HG03460 (cell line): ENCODE data around the gene IGSF9B.

Experiments
- ATAC-seq: cut with Tn5 transposase; IDR thresholded peaks from one replicate; pipeline ENCODE4 v1.9.1; 2021; ENCODE audit not compliant: unreplicated experiment

Gene IGSF9B

DNA sequence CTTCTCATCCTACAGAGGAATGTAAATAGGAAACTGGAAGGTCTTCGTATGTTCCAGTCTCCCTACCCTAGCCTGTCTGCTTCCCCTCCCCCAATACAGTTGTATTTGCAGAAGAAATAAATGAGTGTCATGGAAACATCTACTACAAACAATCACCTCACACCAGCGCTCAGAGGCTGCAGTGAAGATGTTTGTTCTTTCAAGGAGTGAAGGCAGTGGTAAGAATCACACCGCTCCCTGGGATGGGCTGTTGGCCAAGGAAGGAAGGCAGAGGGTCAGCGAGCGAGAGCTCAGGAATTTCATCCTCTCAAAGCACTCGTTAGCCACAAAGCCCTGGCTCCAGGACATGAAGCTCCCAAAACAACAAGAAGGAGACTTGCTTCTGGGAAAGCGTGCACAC lies 1.1 kb upstream of the IGSF9B start:
- no peak for ATAC-seq

DNA sequence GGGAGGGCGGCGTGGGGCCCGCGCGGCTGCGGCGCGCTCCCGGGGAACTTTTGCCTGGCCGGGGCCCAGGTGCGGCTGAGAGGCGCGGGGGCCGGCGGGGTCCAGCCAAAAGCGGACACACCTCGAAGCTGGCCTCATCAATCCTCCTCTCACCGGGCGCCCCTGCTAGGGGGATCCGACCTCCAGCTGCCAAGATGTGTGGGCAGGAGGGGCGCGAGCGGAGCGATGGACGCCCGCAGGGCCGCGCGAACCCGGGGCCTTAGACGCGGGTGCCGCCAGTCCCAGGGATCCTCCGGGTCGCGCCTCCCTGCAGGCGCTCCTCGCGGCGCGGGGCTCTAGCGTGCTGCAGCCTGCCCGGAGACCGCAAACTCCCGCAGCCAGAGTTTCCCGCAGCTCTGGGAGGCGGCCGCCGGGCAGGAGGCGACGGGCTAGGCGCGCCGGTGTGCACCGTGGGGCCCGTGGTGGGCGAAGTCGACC lies 785 bp downstream of the IGSF9B start:
- ATAC-seq, result no peak

DNA sequence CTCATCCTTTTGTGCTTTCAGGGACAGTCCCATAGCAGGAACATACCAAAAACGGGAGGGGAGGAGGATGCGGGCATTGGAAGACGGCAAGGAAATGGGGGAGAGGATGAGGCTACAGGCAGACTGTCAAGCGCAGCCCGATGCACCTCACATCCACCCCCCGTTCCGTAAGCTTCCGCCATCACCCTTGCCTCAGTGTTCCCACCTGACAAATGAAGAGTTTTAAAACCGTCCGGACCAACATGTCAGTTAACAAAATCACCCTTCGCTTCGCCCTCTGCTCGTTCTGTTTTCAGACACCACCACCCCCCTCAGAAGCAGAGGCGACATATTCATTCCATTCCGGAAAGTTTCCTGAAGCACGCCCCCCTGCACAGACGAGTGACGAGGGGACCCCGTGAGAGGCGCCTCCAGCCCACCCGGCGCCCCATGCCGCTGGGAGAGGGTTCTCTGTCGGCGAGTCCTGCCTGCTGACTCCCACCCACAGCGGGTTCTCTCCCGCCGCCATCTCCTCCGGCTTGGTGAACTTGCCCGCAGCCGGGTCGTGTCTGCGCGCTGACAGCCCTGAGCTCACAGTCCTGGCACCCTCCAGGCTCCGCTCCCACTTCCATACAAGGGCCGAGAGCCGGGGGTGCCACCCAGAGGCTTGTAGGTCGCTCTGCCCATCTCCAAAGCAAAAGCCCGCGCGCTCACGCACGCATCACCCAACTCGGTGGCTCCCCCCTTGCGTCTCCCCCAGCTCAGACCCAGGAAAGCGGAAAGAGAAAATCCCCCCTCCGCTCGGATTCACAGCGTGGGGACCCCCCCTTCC lies 1.5 kb downstream of the IGSF9B start:
- no peak for ATAC-seq

DNA sequence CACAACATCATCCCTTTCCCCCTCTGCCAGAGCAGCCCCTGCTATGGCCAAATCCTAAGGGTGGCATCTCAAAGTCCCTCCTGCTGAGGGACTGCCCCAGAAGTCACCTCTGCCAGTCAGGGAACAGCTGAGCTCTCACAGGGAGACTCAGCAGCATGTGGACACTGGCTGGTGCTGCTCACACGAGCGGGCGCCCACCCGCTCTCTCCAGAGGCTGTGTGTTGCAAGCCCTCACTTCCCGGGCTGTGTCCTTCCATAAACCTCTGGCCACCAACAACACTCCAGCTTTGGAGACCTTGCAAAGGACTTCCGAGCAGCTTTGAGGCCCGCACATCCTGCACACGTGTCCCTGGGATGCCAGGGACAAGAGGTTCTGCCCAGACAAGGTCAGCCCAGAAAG lies 2.8 kb downstream of the IGSF9B start:
- ATAC-seq, result no peak

DNA sequence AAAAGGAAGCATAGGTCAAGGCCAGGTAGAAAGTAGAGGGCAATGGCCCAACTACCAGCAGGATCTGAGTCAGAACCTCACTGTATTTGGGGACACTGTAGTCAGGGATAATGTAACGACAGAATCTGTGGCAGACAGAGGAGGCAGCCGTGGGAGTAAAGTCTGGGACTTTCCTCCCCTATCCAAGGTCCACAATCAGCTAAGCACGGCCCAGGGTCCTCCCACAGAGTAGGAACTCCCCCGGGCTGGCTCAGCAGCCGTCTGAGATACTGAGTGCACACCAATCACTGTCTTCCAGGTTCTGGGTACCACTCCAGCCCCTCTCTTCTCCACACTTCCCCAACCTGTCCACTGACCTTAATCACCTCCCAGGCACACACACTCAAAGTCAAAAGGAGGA lies 3.2 kb downstream of the IGSF9B start:
- no peak for ATAC-seq

DNA sequence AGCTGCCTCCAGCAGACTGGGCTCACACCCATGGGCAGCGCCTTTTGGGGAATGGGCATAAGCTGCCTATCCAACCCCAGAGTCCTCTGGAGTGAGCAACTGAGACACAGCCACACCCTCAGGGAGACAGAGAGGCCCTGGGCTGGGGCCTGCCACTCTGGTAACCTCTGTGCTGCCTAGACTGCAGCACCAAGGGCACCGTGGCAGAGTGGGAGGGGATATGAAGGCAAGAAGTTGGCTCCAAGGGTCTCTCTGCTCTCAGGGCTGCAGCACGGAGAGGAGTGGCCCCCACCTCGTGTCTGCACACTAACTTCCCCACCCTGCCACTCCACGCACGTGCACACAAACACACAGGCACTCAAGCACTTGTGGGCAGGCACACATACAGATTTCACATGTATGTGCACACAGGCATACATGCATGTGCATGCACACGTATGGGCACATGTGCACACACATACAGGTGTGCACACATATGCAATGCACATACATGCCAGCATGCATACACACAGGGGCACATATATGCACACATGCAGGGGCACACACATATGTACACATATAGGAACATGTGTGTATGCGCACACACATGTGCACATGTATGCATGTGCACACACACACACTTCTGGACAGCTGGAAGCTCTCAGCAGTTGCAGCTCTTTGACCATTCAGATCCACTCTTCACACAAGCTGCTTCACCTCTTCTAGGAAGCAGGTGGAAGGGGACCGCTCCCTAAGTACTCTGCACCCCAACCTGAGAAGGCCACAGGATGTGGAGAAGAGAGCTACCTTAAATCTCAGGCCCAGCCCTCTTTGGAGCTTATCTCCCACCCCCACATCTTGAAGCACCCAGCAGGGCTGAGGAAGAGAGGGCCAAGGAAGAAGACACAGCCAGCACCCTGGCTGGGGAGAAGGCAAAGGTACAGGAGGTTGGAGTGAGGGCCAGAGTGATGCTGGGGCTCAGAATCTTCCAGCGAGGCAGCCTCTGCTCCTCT lies 4.3 kb downstream of the IGSF9B start:
- no peak for ATAC-seq

DNA sequence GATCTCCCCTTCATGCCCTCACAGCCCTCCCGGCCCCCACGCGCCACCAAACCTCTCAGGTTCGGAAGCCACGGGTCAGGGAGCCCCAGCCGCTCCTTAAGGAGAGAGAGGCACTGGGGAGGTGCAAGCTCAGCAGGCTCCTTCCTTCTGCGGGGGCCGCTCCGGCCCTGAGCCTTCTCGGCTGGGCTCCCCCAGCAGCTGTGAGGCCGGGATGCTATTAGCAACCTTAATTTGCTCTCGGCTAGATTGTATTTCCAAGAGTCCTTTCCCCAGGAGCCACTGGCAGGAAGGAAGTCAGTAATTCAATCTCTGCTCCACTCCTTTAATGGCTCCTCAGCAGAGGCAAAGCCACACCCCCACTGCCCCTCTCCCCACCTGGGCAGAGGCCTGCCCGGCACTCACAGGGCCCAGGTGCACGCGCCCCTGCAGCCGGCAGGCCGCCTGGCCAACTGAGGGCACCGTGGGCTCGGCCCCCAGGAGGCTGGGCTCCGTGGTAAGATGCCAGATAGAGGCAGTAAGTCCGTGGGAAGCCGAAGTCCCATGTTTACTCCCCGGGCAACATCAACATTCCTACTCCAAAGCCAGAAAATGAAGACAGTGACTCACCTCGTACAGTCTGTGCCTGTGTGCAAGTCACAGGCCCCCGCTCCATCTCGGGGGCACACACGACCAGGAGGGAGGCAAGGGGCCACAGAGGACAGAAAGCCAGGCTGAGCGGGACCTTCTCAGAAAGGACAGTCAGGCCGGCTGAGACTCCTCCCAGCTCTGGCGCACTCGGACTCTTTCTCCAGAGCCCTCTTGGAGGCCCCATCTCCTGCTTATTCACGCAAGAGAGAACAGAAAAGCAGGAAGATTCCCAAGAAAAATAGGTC lies 5.2 kb downstream of the IGSF9B start:
- no peak for ATAC-seq

DNA sequence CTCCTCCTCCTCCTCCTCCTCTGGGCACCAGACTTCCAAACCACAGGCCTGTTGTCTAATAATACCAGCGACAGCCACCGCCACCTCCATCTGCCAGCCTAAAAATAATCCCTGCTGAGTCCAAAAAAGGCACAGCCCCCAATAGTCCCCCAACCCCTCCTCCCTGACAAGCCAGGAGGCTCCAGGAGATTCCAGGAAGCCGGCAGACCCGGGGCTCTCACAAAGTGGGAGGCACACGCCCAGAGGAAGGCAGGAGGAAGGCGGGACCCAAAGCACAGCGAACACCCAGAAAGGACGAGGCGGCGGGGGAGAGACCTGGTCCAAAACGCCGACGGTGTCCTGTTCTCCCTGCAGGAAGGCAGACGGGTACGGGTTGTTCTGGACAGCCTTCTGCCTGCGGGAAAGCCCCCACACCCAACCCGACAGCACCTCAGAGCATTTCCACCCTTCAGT lies 5.9 kb downstream of the IGSF9B start:
- no peak for ATAC-seq

DNA sequence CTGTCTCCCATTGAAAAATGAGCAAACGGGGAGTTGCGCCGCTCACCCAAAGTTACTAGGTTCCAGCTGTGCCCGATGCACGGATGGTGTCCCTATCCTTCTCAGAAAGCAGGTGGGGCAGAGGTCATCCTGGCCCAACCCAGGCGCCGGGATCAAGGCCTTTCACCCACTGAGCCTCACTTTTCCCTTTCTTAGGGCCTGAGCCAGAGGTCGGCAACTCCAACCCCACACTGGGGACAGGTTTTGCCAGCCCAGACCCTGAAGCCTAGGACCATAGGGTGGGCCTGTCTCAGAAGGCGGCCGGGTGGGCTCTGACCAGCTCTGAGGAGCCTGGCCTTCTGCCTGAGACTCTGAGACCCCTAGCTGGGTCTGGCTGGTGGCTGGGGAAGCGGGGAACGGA lies 6.3 kb downstream of the IGSF9B start:
- no peak for ATAC-seq

DNA sequence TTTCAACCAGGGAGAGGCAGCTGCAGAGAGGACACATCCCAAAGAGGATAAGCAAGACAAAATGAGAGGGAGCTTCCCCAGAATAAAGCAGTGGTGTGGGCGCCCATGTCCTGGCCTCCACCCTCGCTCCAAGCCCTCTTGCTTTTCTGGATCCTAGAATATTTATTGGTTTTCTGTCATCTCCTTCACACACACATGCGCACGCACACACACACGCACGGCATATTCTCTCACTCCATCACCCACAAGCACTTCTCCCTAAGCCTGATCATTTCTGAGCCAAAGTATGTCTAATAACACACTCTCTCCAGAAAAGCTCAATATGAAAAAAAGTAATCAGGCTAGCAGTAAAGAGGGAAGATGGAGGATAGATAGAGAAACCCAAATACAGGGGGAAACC lies 7.6 kb downstream of the IGSF9B start:
- no peak for ATAC-seq

DNA sequence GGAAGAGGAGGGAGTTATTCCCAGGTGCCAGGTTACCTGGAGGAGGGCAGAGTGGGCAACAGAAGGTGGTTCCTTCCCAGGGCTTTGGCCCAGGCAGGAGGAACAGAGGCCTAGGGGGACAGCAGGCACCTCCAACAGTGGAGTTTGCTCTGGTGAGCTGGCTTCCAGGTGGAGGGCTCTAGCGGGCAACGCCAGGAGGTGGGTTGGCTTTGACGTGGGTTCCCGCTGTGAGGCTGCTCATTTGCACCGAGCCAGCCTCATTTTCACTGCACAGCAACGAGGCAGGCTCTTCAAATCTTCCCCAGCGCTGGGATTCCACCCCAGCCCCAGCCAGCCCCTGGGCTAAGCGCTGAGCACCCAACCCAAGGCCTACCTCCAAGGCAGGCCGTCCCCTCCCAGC lies 8.1 kb downstream of the IGSF9B start:
- no peak for ATAC-seq

DNA sequence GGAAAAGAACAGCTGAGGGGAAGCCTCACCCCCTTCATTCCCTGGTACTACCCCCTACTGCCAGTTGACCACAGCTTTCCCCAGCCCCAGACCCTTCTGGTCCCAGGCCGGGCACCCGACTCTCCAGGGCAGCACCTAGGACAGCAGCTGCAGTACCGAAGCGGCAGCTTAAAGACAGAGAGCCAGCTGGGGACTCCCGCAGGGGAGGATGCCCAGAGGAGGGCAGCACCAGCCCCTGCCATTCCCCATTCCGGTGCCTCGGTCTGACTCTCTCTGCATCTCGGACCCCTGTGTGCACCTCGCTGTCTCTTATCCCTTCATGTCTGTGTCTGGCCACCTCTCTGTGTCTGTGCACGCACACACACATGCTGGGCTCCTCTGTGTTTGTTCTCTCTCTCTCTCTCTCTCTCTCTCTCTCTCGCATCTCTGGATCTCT lies 9.4 kb downstream of the IGSF9B start:
- no peak for ATAC-seq

DNA sequence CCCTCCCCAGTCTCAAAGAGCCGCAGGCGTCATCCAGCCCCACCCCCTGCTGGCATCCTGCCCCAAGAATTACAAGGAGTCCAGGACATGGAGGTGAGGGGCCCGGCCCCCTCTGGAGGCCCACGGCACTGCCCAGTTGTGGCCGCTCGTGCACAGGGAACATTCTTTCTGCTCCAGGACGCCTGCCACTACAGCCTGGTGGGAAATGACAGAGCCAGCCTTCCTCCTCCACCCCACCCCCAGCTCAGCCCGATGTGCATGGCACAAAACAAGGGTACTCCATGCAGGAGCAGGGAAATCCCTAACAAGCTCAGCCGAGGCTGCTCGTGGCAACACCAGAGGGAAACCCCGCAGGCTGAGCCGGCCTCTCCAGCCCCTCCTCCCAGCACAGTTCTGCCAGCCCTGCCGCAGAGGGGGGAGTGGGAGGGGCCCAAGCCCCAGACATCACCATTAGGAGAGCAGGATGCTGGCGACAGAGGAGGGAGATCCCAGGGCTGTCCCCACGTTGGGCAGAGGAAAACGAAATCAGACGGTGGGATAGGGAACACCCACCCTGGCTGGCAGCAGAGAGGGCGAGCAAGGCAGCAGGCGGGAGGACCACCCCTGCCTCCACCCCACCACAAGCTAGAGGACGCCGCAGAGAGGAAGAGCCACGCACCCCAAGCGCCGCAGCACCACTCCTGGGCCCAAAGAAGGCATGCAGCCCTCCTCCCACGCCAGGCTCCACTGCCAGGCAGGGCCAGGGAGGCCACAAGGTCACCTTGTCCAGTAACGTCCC lies 10.0 kb downstream of the IGSF9B start:
- no peak for ATAC-seq

DNA sequence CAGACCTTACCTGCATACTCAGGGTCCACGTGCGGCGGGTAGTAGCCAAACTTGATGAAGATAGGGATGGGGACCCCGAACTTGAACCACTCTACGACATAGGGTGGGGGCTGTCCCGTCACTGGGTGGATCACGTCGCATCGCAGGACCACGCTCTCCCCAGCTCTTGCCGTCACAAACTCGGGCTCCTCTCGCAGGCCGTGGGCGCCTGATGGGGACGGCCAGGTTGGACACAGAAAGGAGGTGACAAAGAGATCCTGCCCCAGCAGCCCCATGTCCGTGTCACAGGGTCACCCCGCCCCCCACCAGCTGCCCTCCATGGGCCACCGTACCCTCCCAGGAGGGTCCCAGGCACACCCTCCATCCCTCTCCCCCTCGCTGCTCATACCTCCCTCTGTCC lies 10.7 kb downstream of the IGSF9B start:
- no peak for ATAC-seq

DNA sequence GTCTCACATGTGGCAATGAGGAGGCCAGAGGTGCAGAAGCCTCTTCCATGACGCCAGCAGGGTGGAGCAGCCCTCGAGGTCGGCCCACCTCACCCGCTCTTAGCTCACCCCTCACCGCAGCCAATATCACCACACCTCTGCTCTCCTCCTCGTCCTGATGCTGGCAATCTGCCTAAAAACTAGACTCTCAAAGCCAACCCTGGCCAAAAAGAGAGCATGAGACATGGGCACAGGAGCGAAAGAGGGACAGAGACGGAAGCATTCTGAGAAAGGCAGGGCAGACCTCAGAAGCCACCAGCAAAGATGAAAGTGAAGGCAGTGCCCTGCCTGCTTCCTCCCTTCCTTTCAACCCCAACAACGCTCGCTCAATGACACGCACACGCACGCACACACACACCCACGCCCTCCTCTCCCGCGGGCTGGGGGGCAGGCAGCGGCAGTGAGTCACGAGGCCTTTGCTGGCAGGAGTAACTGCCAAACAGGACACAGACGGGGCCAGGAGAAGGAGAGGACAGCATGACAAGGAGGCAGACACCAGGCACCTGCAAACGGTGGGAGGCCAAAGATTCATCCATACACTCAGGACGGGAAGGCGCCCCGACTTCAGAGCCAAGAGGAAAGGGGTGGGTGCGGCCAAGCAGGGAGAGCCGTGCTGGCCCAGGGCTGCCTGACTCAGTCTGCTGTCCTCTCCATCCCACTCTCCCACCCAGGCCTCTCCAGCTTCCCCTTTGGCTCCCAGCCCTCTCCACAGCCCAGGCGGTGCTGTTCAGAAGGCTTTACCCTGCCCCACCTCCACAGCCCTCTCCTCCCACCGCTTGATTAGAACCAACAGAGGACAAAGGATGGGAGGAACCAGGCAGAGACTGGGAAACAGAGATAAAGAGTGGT lies 11.4 kb downstream of the IGSF9B start:
- ATAC-seq, result no peak

DNA sequence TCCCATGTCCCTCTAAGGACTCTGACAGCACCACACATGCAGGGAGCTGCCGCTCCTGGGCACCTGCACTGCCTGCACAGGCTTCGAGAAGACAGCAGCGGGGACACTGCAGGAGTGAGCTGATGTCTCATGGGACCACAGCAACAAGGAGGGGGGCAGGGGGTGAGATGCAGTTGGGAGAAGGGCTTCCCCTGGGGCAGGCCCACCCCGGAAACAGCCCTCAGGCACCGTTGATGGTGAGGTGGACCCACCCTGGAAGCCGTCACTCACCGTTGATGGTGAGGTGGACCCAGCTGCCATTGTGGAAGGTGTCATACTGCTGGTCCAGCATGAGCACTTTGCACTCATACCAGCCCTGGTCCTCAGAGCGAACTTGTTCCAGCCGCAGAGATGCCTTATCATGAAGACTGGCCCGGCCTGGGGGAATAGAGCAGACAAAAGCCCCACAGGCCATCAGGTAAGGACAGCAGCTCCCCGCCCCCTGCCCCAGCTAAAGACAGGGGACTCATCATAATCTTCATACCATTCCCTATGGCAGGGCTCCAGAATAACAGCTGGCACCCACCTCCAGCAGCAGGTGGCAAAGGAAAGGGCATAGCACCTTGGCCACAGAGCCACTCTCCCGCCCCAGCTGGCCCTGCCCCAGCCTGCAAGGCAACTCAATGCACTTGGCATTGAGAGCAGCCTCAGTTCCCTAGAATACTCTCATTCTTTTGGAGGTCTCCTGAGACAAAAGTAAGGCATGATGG lies 12.6 kb downstream of the IGSF9B start:
- no peak for ATAC-seq

DNA sequence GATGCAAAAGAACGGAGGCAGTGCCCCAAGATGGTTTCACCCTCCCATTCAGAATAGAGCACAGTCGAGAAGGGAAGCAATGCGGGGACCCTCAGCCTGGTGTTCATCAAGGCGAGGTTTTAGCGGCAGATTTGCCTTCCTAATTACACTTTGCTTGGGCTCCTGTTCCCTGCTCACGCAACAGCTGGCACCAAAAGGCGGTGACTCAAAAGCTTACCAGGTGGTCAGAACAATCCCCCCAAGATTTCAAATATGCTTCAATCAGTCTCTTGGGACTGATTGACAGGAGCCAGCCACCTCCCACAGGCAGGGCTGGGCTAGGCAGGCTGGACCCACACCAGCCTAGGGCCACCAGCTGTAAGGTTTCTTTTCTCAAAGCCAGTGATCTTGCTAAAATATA lies 14.2 kb downstream of the IGSF9B start:
- no peak for ATAC-seq

DNA sequence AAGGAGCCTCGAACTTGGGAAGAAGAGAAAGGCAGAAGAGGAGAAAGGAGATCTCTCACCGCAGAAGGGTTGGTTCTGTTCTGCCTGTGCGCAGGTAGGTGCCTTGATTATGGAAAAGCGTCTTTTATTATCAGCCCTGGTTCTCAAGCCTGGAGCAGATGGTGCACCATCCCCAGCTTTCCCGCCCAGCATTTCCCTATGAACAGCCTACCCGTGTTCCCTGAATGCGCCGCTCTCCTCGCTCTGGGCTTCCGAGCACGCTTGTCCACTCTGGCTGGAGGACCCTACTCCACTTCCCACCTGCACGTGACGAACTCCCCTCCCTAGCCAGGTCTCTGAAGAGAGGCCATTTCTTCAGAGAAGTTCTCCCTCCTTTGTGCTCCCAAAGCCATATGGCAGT lies 15.2 kb downstream of the IGSF9B start:
- no peak for ATAC-seq
